NCI-H2081 treated with DMSO at 0.1 percent for 48 hours (cell line): ENCODE results near the gene MIEF2.

Experiments used
- DNase-seq: peaks from one replicate; lab custom pipeline; 2025; lab: John Stamatoyannopoulos, UW

Gene MIEF2

GRCh38 chr17:18256776-18257175 lies 3.7 kb upstream of the MIEF2 start:
- no peak for DNase-seq

GRCh38 chr17:18257268-18257981 lies 3.0 kb upstream of the MIEF2 start:
- DNase-seq: no peak

GRCh38 chr17:18257982-18258355 lies 2.5 kb upstream of the MIEF2 start:
- DNase-seq: no peak

- DNase-seq: no peak
Measured at GRCh38 chr17:18258356-18259038, 2.0 kb upstream of the MIEF2 start, which contains the start of gene FLII. Gene FLII (minus strand): TSS chr17:18258738. CDS start chr17:18258690, 48 bp downstream.

DNA sequence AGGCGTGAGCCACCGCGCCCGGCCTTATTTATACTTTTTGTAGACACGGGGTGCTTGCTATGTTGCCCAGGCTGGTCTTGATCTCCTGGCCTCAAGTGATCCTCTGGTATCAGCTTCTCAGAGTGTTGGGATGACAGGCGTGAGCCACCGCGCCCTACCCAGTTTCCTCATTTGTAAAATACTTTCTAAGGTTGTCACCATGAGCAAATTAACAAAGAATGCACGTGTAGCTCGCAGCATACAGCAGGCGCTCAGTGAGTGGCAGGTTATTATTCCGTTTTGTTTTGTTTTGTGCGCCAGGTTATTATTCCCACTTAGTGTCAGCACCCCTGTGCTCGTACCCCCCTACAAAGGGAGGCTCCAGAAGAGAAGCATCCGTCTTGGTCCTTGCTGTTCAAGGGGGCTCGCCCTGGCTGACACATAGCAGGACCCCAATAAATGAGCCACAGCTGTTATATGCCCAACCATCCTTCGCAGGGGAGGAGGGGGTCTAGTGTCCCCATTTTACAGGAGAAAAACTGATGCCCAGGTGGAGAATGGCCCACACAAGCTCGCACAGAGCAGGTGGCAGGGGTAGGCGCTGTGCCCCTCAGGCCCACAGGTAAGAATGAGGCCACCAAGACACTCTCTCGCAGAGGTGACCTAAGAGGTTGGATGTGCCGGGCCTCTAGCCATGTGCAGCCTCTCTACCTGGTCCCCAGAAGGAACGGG lies 686 bp upstream of the MIEF2 start:
- no peak for DNase-seq

DNA sequence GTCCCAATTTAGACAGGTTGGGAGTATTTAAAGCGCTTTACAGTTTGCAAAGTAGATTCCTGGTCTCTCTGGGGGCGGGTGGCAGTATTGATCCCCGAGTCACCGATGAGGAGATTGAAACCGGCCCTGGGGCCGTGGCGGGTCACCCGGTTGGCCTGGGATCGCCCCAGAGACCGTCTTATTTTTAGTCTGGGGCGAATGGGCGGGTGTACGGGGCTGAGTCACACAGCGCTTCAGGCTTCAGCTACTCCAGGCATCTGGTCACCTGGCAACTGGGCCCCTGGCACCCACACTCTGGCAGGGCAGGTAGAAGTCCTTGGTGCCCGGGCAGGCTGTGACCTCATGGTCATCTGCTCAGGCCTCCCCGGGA lies 669 bp downstream of the MIEF2 start:
- no peak for DNase-seq

DNA sequence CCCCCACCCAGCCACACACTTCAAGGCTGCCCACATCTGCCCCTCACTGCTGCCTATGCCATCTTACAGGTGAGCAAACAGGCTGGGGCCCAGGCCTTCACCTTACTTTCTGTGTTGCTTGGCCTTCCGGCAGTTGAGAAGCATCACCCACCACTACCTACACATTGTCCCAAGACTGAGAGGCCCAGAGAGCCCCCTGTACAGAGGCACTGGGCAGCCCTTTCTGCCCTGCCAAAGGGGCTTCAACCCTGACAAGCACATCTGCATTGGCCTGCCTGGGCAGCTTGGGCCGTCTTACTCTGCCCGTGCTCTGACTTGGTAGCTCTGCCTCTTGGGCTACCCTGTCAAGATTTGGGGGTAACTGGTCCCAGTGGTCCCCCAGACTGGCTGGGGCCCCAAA lies 1.2 kb downstream of the MIEF2 start:
- DNase-seq: no peak

DNA sequence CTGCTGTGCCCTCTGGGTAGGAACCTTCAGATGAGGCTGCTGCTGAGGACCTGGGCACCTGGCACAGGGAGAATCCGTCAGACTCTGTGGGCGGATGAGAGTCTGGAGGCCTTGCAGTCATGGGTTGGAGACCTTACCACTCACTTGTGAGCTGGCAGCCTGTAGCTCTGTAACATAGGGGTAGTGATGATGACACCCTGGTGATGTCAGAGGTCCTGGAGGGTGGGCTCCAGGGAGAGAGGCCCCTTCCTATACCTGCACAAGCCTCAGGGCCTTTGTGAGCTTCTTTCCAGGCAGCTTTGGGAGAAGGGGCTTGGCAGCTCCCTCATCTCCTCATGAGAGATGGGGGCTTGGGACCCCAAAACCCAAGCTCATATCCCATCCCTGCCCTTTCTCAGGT lies 1.6 kb downstream of the MIEF2 start:
- no peak for DNase-seq

GRCh38 chr17:18262641-18263040 lies 2.2 kb downstream of the MIEF2 start:
- DNase-seq: no peak

DNA sequence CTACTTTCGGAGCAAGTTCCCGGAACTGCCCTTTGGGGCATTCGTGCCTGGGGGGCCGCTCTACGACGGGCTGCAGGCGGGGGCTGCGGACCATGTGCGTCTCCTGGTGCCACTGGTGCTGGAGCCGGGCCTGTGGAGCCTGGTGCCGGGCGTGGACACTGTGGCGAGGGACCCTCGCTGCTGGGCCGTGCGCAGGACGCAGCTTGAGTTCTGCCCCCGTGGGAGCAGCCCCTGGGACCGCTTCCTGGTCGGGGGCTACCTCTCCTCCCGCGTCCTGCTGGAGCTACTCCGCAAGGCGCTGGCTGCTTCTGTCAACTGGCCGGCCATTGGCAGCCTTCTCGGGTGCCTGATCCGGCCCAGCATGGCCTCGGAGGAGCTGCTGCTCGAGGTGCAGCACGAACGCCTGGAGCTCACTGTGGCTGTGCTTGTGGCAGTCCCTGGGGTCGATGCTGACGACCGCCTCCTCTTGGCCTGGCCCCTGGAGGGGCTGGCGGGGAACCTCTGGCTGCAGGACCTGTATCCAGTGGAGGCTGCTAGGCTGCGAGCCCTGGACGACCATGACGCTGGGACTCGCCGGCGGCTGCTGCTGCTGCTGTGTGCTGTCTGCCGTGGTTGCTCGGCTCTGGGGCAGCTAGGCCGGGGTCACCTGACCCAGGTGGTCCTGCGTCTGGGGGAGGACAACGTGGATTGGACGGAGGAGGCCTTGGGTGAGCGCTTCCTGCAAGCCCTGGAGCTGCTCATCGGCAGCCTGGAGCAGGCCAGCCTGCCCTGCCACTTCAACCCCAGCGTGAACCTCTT lies 3.6 kb downstream of the MIEF2 start:
- no peak for DNase-seq

DNA sequence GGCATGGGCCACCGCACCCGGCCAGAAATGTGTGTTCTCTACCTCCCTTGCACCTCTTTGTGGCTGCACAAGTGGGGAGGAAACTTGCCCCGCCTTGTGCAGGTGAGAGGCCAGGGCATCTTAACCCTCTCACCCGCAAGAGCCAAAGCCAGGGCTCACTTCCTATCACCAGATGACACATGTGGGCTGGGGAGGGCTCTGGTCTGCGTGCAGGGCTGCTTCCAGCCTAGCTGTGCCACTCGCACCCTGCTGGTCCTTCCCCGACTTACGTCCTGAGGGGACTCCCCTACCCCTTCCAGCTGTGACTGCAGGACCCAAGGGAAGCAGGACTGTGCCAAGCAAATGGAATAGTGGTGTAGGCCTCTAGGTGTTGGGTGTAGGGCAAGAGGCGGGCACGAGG lies 6.9 kb downstream of the MIEF2 start:
- DNase-seq: no peak

- DNase-seq: no peak
Measured at GRCh38 chr17:18267927-18268711, 7.7 kb downstream of the MIEF2 start.

- DNase-seq: no peak
Measured at GRCh38 chr17:18270046-18270931, 9.8 kb downstream of the MIEF2 start.

DNA sequence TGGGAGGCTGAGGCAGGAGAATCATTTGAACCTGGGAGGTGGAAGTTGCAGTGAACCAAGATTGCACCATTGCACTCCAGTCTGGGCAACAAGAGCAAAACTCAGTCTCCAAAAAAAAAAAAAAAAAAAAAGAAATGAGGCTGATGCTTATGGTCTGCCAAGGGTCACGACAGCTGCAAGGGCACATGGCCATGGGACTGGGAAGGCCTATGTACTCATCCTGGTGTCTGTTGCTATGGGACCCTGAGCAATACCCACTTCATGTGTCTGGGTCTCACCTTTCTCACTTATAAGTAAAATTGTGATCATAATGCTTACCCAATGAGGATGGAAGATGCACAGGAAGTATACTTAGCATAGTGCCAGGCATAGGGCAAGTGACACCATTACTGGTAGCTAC lies 16.6 kb downstream of the MIEF2 start:
- DNase-seq: no peak

- no peak for DNase-seq
Measured at GRCh38 chr17:18278867-18279266, 18.4 kb downstream of the MIEF2 start.

DNA sequence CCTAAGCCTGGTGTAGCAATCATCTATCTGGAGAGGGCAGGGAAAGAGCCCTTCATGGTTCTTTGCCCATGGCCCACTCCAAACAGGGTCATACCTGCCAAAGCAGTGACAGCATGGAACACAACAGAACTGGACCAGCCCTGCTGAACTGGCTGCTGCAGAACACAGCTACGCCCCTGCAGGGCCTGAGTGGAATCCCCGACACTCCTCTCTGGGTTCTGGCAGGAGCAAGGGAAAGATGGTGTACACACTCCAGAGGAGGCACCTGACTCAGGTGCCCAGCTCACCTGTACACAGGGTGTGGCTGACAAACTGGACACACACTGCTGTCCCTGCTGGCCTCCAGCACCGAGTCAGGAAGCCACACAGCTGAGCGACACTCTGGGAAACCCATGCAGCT lies 19.8 kb downstream of the MIEF2 start:
- no peak for DNase-seq

GRCh38 chr17:18280766-18281371 lies 20.4 kb downstream of the MIEF2 start:
- no peak for DNase-seq

DNA sequence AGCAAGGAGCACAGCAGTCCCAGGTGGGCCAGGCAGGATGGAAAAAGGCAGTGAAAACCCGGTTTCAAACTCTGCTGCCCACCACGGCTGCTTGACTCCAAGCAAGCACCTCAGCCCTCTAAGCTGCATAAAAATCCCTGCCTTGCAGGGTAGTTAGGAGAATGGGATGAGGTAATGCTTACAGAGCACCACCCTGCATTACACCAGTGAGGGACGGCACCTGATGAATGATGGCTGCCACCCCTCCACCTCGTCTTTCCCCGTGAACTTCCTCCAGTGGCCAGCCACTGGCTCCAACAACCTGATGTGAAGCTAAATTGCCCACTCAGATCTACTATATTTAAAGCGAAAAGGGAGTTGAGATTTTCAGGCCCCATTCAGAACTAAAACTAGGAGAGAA lies 21.3 kb downstream of the MIEF2 start:
- DNase-seq: no peak

GRCh38 chr17:18285296-18285695 lies 24.8 kb downstream of the MIEF2 start:
- DNase-seq: no peak
